Islet of Langerhans (tissue), 1 donor: ENCODE measurements around the gene NCBP2.

Experiments used
- FAIRE-seq: peaks from one replicate; lab custom pipeline; 2011; peaks lifted over from hg19 to GRCh38; lab: Jason Lieb, UNC

The NCBP2 gene

DNA sequence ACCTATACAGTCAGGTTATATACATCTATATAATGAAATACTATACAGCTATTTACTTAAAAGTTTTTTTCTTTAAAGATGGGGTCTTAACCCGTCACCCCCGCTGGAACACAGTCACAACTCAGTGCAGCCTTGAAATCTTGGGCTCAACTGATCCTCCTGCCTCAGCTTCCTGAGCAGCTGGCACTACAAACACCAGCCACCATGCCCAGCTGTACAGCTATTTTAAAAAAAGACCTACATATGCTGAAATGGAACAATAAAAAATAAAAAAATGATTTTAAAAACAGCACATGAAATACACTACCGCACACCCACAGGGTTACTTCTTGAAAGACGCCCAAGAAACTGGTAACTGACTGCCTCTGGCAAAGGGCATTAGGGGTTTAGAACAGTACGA lies 3.8 kb downstream of the NCBP2 start:
- FAIRE-seq: no peak

DNA sequence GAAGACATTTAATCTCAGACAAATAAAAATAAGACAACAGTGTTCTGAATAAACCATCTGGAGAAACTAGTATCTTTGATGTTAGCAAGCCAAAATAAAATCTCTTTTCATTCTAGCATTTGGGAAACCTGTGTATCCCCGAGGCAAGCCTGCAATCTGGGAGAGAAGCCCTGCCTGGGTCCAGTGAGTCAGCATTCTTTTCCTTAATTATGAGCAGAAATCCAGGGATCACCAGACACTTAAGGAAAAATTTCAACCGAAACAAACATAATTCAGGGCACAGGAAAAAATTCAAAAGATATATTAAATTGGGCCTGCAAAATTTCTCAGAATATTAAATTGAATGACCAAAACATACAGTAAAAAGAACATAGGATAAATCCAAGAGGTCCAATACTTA lies 4.2 kb downstream of the NCBP2 start:
- no peak for FAIRE-seq

DNA sequence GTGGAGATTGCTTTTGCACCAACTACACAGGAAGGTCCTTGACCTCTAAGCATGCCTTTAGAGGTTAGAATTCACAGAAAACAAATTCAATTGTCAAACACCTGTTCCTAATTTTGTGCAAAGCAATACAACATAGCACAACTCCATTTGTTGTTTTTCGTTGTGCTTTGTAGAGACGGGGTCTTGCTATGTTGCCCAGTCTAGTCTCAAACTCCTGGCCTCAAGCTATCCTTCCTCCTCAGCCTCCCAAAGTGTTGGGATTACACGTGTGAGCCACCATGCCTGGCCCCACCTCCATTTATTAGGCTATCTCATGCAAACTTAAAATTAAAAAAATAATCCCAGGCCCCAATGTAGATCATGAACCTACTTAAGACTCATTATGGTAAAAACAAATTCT lies 6.0 kb downstream of the NCBP2 start:
- no peak for FAIRE-seq

DNA sequence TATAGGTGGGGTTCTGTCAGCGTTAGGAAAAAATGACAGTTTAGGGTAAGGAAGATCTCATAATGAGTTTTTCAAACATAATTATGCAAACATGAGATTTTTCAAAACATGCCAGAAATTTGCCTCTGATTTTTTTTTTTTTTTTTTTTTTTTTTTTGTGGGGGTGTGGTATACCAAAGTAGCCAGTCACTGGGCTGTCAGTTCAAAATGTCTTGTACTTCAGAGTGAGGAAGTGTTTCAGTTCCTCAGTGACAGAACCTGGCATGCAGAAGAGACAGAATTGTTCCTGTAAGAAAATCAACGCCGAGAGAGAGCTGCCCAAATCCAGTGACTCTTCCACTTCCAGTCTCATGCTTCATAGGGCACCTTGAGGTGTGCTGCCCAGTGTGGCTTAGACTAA lies 9.7 kb downstream of the NCBP2 start:
- FAIRE-seq: no peak

DNA sequence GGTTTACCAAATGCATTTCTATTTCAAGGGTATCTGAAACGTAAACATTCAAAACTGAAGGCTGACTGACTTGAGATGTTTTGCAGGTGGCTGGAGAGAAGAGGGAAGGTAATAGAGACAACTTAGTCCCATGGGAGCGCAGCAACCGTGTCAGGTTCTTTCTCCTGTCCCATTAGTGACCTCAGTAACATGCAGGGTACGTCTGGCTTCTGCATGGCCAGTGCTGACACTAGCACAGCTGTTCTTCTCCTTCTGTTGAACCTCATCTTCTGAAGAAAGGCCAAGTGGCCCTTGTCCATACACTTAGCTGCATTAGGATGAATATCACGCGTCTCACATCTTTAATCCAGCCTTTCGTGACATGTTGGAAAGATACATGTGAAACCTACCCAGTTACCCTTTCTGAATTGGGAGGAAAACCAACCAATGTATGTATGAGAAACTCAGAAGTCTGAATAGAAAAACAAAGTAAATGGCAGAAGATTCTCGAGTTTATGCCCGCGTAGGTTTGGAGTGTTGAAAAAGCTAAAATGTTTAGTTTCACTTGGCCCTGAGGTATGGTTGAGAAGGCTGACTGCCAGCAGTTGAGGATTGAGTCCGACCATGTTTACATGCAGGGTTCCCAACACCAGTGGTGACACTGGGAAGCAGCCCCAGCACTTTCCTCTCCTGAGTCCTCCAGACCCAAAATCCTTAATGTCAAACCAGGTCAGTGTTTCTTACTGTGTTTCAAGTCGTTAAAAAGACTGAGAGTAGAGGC lies 10.3 kb downstream of the NCBP2 start:
- FAIRE-seq: no peak

DNA sequence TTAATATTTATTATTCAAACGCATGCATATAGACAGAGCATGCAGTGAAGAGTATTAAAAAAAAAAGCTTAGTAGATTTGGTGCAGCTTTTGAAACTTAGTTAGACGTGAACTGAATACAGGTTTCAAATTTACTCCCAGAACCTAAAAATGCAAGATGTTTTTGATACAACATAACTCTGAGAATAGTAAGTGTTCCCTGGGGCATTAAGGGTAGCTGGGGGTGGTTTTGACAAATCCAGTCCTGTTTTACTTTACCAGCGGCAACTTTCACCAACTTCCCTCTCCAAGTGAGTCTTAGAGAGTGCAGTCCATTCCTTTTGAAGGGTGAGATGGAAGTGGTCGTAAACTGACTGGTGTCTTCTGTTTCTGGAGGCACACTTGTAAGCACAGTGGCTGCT lies 11.2 kb downstream of the NCBP2 start:
- FAIRE-seq: no peak

DNA sequence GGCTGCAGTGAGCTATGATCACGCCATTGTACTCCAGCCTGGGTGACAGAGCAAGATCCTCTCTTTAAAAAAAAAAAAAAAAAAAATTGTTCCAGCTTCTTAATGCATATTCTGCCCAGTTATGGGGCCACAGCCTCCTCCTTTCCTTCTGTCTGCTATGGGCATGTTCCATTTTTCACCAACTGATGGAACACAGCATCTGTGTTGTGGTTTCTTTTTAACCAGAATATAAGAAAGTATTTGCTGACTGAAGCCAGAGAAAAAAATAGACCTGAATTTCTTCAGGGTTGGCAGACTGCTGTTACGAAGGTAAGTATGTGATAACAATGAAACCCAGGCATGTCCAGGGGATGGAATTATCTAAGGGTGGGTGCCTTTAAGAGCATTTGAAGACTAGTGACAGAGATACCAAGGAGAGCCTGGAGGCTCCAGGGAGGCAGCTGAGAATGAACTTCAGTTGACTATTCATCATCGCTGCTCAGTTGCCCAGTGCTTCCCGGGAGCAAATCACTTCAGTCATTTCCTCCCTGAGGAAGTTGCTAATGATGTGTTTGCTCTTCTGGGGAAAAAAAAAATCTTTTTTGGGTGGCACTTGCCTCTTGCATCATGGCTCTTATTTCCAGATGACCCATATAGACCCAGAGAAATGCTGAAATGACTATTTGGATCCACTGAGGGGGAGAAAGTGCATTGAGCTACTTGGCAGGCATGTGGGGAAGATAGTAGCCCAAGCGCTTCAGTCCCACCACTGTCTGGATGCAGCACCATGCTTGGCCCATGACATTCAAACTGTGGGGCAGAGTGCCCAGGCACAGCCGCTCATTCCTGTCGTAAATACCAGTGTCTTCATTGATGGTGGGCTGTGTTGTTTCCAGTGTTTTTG lies 14.5 kb downstream of the NCBP2 start:
- FAIRE-seq: no peak

DNA sequence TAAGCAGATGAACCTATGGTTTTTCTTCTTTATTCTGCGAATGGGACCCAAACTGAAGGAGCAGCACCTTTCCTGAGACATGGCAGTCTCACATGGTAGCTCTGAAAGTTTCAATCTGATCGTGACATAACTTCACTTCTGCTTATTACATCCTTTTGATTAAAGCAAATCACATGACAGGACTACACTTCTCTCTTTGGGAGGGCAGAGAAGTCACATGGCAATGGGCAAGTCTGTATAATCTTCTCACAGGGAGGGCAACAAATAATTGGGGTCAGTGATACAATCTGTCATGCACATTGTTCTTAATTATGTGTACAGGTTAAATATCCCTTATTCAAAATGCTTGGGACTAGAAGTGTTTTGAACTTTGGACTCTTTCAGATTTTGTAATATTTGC lies 21.6 kb downstream of the NCBP2 start:
- FAIRE-seq: no peak

DNA sequence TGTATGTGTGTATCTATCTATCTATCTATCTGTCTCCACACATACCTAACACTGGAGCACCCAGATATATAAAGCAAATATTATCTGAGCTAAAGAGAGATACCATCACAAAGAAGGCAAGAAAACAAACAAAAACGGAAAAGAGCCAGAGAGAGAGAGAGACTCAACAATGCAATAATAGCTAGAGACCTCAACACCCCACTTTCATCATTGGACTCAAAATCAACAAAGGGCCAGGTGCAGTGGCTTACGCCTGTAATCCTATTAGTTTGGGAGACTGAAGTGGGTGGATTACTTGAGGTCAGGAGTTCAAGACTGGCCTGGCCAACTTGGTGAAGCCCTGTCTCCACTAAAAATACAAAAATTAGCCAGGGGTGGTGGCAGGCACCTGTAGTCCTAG lies 23.4 kb downstream of the NCBP2 start:
- no peak for FAIRE-seq

DNA sequence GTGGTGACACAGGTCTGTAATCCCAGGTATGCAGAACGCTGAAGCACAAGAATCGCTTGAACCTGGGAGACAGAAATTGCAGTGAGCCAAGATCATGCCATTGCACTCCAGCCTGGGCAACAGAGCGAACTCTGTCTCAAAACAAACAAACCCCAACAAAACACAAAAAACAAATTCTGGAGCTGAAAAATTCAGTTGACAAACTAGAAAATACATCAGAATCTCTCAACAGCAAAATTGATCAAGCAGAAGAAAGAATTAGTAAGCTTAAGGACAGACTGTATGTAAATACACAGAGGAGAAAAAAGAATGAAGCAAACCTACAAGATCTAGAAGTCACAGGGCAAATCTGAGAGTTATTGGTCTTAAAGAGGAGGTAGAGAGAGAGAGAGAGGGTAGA lies 25.3 kb downstream of the NCBP2 start:
- no peak for FAIRE-seq

DNA sequence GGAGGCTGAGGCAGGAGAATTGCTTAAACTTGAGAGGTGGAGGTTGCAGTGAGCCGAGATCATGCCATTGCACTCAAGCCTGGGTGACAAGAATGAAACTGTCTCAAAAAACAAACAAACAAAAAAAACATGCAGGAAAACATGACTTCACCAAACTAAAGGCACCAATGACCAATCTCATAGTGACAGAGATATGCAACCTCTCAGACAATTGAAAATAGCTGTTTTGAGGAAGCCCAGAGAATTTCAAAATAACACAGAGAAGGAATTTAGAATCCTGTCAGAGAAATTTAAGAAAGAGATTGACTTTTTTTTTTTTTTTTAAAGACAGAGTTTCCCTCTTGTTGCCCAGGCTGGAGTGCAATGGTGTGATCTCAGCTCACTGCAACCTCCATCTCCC lies 26.1 kb downstream of the NCBP2 start:
- no peak for FAIRE-seq

DNA sequence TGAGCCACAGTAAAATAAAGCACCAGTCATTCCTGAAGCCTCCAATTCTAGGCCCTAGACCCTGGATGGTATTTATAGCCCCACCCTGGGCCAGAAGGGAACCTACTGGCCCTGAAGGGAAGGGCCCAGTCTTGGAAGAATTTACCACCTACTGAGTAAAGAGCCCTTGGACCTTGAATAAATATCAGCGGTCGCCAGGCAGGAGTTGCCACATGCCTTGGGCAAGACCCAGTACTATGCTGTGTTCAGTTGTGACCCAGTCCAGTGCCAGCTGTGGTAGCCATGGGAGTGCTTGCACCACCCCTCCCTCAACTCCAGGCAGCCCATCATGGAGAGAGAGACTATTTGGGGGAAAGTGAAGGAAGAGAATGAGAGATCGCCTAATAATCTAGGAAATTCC lies 27.0 kb downstream of the NCBP2 start:
- FAIRE-seq: no peak

DNA sequence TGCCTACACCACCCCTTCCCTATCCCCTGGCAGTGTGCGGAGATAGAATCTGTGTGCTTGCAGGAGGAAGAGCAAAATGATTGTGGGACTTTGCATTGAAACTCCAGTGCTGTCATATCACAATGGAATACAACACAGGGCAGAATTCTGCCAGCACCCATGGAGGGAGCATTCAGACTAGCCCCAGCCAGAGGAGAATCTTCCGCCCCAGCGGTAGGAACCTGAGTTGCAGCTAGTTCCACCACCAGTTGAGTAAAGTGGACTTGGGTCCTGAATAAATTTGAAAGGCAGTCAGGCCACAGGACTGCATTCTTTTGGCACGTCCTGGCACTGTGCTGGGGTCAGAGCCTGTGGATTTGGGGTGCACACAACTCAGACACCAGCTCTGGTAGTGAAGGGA lies 27.5 kb downstream of the NCBP2 start:
- no peak for FAIRE-seq

DNA sequence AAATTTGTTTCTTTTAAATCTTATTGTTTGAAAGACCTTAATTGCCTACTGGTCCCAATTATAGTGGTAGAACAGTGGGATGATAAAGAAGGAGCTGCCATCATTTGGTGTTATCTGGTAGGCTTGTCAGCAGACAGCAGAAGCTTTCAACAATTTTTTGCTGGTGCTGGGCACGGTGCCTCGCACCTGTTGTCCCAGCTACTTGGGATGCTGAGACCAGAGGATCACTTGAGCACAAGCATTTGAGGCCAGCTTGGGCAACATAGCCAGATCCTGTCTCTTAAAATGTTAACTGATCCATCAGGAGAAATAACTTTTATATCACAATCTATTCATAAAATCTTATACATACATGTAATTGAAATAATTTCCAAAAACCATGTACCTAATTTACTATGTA lies 38.6 kb downstream of the NCBP2 start:
- FAIRE-seq: no peak

DNA sequence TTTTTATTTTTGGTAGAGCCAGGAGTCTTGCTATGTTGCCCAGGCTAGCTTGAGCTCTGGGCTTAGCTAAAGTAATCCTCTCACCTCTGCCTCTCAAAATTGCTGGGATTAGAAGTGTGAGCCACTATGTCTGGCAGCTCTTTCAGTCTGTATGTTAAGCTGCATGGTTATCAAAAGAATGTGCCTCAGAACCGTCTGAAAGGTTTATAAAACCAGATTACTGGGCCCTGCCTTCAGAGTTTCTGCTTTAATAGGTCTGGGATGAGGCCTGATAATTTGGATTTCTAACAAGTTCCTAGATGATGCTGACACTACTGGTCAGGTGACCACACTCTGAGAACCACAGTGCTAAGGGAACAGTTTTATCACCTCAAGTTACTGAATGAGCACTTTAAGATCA lies 40.0 kb downstream of the NCBP2 start:
- FAIRE-seq: no peak

DNA sequence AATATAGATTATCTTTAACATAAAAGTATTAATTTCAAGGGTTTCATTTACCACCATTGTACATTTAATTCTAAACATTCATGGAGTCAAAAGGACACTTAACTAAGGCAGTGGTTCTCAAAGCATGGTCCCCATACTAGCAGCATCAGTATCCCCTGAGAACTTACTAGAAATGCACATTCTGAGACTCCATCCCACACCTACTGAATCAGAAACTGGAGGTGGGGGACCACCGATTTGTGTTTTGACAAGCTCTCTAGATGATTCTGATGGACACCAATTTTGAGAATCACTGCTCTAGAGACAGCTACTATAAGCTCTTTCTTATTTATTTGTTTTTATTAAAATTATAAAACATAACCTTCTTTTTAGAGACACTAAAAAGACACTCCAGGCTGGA lies 40.6 kb downstream of the NCBP2 start:
- FAIRE-seq: no peak

DNA sequence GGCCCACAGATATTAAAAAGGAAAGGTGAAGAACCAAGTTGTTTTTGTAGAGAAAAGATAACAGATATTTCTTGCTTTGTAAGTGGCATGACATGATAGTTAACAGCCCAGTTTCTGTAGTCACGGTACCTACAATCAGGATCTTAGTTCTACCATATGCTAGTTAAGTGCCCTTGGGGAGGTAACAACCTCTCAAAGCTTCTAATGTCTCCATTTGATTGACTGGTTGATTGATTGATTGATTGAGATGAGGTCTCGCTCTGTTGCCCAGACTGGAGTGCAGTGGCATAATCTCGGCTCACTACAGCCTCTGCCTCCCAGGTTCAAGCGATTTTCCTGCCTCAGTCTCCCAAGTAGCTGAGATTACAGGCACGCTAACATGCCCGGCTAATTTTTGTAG lies 46.1 kb downstream of the NCBP2 start:
- no peak for FAIRE-seq

DNA sequence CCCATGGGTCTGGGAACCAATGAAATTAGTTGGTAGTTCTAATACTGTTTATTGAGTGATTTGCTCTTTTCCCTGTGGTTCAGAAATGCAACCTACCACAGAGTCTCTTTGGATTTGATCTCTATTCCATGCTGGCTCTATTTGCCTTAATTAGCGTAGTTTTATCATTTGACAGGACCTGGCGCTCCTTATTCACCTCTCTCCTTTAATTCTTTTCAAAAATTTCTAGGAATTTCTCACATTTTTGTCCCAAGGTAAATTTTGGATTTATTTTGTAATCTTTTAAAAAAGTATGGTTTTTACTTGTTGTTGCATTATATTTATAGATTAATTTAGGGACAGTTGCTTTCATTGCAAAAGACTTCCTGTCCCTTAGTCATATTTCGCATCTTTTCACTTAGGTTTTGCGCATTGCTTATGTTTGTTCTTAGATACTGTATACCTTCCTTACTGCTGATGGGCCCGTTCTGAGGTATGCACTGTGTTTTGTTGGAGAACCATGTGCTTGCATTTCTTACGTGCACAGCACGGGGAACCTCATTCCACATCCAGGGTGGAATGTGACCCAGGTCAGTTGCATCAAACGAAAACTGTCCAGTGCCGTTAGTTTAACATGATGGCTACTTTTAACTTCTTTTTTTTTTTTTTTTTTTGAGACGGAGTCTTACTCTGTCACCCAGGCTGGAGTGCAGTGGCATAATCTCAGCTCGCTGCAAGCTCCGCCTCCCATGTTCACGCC lies 47.6 kb downstream of the NCBP2 start:
- FAIRE-seq: no peak

DNA sequence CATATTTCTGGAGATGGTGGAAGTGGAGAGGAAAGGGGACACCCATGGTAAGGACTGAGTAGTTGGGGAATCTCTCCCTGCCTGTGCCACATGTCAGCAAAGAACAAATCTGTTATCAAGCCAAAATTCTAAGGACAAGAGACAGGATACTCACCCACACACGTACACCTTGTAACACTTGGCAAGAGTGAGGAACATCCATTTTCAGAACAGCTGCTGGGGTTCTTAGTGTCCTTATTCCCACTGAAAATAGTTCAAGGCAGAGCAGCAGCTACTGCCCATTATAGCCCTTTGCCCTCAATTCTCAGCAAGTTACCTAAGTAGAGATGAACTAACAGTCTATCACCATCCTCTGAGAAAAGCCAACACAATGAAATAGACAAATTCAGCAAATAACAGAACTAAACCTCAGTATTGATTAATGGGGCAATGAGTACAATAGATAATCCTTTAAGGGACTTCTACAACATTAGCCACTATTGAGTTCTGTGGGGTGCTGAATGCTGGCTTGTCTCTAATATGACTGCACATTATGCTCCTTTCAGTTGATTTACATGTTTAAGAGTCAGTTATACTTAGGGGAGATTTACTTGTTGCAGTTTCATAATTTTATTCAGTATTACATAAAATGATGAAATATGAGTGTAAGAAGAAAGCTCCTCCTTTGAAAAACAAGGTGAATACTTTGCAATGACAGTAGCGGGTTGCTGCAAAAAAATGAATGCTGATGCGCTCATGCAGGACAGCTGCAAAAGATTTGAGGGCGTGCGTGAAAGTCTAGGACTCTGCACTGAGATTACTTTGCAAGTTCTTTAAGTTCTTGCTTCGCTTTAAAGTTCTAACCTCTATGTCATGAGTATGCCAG lies 52.3 kb downstream of the NCBP2 start:
- FAIRE-seq: no peak

DNA sequence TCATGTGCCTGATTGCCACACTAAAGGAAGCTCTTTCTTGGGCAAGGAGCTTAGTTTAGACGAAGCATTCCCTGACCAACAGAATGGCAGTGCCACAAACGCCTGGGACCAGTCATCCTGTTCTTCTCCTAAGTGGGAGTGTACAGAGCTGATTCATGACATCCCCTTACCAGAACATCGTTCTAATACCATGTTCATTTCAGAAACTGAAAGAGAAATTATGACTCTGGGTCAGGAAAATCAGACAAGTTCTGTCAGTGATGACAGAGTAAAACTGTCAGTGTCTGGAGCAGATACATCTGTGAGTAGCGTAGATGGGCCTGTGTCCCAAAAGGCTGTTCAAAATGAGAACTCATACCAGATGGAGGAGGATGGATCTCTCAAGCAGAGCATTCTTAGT lies 56.2 kb downstream of the NCBP2 start:
- FAIRE-seq: no peak
